ENCODE results near the gene MTNR1B.

MTNR1B gene

DNA sequence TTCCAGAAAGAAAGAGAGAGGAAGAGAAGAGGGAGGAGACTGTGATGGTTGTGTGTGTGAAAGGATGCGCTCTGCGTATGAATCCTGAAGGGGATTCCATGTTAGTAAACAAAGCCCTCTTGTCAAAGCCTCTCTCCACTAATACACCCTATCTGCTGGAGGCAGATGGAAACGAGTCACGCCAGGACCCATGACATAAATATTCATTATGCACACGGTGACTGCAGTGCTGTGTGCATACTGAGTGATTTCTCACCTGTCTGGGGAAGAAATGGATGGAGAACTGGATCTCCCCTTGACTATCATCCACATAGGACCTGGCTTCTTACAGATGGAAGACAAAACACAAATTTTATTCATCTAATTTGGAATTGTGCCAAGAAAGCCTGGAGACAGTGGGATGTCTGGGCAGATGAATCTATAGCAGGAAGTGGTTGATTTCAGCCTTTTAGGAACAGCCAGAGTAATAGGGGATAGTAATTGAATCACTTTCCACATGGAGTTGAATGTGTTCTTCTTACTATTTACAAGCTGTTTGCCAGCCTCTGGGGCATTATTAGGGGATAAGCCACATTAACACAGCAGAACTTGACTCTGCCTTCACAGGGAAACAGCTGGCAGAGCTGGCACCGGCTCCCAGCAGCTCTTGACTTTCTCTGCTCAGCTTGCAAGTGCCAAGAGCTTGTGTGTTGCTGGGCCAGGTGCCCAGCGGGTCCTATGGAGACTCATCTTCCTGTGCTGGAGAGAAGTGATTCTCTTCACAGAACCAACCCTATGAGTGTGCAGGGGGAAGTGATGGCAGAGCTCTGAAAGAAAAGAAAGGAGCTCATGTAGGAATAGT is 9.0 kb downstream of the MTNR1B start:
- FAIRE-seq: no peak

DNA sequence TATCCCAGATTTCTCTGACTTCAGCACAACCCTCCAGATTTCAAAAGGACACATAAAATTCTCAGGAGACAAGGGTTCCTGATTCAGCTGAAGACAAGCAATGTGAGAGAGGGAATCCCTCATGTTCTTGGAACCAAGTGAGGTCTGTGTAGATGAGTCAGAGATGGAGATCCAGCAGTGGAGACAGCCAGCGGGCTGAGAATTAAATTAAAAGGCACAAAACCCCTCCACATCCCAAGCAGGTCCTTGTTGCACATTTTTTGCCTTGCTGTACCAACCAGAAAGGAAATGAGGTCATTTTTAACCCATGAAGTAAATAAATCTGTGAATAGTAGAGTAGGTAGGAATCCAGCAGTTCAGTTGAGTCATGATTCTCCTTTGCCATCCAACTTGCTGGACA is 9.7 kb downstream of the MTNR1B start:
- FAIRE-seq: no peak

- FAIRE-seq: no peak
These were observed 10.9 kb downstream of the MTNR1B start for GRCh38 chr11:92980312-92980711.

DNA sequence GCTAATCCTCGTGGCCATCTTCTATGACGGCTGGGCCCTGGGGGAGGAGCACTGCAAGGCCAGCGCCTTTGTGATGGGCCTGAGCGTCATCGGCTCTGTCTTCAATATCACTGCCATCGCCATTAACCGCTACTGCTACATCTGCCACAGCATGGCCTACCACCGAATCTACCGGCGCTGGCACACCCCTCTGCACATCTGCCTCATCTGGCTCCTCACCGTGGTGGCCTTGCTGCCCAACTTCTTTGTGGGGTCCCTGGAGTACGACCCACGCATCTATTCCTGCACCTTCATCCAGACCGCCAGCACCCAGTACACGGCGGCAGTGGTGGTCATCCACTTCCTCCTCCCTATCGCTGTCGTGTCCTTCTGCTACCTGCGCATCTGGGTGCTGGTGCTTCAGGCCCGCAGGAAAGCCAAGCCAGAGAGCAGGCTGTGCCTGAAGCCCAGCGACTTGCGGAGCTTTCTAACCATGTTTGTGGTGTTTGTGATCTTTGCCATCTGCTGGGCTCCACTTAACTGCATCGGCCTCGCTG is 12.1 kb downstream of the MTNR1B start:
- FAIRE-seq: no peak

- FAIRE-seq: no peak
These were observed 17.1 kb downstream of the MTNR1B start for GRCh38 chr11:92986585-92986984.

DNA sequence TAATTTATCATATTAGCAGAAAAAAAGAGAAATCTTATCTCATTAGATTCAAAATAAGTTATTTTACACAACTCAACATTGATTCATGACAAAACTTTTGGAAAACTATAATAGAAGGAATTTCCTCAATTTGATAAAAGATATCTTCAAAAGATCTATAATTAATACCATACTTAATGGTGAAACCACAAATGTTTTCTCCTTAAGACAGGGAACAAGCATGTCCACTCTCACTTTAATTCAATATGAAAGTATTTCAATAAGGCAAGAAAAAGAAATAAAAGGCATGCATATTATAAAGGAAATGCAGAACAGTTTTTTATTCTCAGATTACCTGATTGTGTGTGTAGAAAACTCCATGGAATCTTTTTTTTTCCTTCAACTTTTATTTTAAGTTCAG is 23.6 kb downstream of the MTNR1B start:
- no peak for FAIRE-seq

DNA sequence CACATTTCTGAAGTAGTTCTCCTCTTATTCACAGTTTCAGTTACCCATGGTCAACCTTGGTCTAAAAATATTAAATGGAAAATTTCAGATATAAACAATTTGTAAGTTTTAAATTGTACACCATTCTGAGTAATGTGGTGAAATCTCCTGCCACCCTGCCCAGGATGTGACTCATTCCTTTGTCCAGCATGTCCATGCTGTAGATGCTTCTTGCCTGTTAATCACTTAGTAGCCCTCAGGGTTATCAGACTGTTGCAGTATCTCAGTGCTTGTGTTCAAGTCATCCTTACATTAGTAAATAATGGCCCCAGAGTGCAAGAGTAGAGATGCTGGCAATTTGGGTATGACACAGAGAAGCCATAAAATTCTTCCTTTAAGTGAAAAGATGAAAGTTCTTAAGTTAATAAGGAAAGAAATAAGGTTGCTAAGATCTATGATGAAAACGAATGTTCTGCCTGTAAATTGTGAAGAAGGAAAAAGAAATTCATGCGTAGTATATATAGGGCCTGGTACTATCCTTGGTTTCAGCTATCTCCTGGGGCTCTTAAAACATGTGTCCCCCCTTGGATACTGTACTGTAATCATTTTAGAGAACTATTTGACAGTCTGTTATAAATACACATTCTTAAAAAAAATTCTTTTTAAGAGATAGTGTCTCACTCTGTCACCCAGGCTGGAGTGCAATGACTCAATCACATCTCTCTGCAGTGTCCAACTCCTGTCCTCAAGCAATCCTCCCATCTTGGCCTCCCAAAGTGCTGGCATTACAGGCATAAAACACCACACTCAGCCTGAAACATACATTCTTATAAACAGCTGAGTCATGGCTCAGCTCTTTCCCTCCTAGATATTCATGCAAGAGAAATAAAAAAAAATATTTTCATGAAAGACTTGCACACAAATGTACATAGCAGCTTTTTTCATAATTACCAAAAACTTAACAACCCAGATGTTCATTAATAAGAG is 31.3 kb downstream of the MTNR1B start:
- FAIRE-seq: no peak

DNA sequence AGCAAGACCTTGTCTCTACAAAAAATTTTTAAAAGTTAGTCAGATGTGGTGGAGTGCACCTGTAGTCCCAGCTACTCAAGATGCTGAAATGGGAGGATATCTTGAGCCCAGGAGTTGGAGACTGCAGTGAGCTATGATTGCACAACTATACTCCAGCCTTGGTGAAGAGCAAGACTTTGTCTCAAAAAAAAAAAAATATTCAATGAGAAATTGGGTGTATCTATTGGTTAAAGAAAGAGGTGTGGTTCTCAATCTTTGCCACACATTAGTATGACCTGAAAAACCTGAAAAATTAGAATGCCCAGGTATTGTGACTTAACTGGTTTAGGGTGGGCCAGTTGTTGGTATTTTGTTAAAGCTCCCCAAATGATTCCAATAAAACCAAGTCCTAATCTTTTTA is 32.4 kb downstream of the MTNR1B start:
- FAIRE-seq: no peak

DNA sequence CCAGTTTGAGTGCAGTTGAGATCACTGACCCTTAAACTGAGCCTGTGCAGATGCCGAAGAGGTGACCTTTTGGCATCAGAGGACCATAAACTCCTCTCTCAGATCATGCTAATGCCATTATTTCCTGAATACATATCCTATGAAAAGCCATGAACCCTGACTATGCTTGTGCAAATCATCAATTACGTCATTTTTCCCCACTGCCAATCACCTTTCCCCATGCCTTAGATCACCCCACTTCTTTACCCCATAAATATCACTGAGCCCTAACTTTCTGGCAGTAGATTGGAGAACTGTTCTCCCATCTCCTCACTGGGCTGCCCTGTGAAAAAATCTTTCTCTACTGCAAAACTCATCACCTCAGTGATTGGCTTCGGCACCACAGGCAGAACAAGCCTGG is 32.9 kb downstream of the MTNR1B start:
- no peak for FAIRE-seq

DNA sequence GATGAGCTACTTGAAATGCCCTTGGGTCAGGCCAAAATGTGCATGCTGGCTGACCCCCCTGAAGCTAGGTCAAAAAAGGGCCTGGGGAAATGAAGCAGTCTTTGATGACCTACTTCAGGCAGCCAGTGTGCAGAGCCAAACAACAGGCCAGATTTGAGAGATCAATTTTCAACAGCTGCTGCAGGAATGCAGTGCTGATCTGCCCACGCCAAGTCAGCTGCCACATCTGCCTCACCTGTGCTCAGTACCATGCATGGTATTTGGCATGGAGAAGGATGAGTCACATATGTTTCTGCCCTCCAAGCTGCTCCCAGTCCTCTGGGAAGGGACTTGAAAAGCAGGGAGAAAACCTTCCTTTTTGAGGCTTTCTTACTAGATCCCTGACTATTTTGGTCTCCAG is 35.8 kb downstream of the MTNR1B start:
- FAIRE-seq: no peak

- no peak for FAIRE-seq
These were observed 44.2 kb downstream of the MTNR1B start for GRCh38 chr11:93013646-93014045.

GRCh38 chr11:93016595-93016994 is 47.1 kb downstream of the MTNR1B start:
- FAIRE-seq: no peak

DNA sequence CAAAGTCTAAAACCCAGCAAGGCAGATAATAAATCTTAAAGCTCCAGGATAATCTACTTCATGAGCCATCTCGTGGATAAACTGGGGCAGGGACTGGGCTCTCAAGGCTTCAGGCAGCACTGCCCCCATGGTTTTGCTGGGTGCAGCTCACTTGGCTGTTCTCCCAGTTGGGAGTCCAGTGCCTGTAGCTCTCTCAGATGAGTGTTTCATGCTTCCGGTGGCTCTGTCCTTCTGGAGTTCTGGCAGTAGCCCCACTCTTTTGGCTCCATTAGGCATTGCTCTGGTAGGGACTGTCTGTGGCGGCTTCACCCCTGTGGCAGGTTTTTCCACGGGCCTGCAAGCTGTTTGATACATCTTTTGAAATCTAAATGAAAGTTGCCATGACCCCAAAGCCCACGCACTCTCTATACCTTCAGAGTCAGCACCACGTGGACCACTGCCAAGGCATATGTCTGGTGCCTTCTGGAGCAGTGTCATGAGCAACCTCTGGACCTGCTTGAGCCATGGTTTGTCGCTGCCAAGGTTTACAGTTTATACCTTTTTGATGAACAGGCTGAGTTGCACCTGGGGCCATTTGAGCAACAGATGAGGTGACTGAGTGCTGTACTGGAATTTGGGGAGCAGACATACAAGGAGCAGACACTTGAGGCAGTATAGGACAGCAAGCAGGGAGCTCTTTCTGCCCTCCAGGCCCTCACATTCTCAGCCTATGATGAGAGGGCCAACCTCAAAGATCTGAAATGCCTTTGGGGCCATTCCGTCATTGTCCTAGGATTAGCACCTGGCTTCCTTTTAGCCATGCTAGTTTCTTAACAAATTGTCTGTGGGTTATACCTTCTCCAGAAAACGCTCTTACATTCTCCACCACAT is 48.6 kb downstream of the MTNR1B start:
- FAIRE-seq: no peak

GRCh38 chr11:93020248-93021046 is 51.0 kb downstream of the MTNR1B start:
- FAIRE-seq: no peak

GRCh38 chr11:93024369-93024768 is 54.9 kb downstream of the MTNR1B start:
- no peak for FAIRE-seq

DNA sequence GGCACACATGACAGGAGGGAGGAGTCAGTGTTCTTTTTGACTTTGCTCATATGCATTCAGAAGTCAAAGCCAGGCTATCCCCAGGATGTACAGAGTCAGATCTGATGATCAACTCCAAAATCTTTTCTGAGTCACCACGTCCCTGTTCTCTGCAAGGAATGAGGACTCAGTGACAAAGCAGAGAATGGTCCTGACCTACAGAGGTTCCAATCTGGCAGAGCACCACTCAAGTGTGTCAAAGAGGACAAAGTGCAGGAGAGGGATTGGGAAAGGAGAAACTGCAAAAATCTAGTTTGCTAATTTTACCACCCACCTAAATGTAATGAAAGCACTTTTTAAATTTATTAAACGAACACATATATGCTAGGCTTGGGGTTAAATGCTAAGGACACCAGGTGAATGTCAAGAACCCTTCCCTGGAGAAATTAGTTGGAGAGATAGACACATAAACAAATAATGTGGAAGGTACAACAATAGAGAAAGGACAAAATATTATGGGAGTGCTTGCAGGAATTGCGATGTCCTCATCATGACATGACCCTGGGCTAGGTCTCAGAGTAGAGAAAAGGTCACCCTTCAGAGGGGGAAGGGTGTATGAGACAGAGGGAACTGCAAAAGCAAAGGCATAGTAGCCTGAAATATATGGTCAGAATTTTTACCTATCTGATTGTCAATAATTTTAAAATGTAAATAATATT is 56.3 kb downstream of the MTNR1B start:
- no peak for FAIRE-seq

GRCh38 chr11:93028960-93029522 is 59.6 kb downstream of the MTNR1B start:
- FAIRE-seq: no peak

DNA sequence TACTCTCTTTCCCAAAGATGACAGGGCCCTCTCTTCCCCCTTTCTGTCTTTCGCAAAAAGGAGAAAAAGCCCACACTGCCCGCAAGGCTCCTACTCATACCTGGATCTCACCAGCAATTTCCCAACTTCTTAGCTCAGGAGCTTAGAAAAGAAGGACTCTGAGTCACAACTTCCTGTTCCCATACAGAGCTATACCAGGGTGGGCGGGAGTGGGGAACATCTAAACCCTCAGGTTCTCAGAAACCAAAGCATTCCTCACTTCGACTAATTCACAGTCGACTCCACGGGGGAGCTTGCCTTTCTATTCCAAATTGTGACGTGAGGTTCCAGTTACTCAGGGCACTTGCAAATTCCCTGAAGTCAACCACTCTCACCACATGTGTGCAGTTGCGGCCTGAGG is 61.9 kb downstream of the MTNR1B start:
- FAIRE-seq: no peak

Measured in colon (tissue), 2 donors.